ENCODE data around the gene NUCKS1. TPM values are rescaled to one million over a fixed set of nuclear protein-coding genes. Genes with fewer than 3 reads are reported as not detected.
A peak's percentile ranks its signal among the peaks of the same experiment; 100 is the strongest.

NUCKS1 gene
- total RNA-seq, 1 experiment from 2014 or later = 427 TPM

GRCh38 chr1:205735218-205735617 lies 14.8 kb downstream of the NUCKS1 start:
- no peak overlapping the region for H3K23ac ChIP-seq (ENCODE audit: insufficient read length, low read depth, low read length)
- no peaks in the 10 kb centered on the region for H3K9me3 ChIP-seq (ENCODE audit: control insufficient read depth, low read depth, low read length)
- H2BK20ac ChIP-seq (ENCODE audit: low read depth, low read length, poor library complexity, severe bottlenecking) = no peak overlapping the region
- Mint-ChIP-seq H3K36me3 (ENCODE audit: insufficient read depth in 1 of 3, low read depth in 3 of 3) (peaks cover 8 to 43% (median 35%) of the 10 kb centered on the region in 3 experiments; a peak in 6 of 7 replicates), H3K27ac (peak overlapping the region in 1 of 3 experiments; percentile 20; a peak in 1 of 7 replicates), H3K4me3 (no peak overlapping the region), H3K27me3 (ENCODE audit: low read depth) (no peaks in the 10 kb centered on the region), H3K4me1 (peaks cover 0 to 2% of the 10 kb centered on the region in 2 experiments; a peak in 3 of 4 replicates), H3K9me3 (no peaks in the 10 kb centered on the region)
- H3K79me1 ChIP-seq (ENCODE audit: insufficient read depth, low read depth, low read length, poor library complexity, severe bottlenecking) = peaks cover 9% of the 10 kb centered on the region
- no peak overlapping the region for H3K56ac ChIP-seq (ENCODE audit: insufficient read length, low read depth, low read length)
- H2BK120ac ChIP-seq (ENCODE audit: low read depth, low read length, poor library complexity, severe bottlenecking) = no peak overlapping the region
- H3K4me2 ChIP-seq (ENCODE audit: insufficient read depth, insufficient read length, low read length) = no peak overlapping the region
- TF ChIP-seq, protein P1, sequence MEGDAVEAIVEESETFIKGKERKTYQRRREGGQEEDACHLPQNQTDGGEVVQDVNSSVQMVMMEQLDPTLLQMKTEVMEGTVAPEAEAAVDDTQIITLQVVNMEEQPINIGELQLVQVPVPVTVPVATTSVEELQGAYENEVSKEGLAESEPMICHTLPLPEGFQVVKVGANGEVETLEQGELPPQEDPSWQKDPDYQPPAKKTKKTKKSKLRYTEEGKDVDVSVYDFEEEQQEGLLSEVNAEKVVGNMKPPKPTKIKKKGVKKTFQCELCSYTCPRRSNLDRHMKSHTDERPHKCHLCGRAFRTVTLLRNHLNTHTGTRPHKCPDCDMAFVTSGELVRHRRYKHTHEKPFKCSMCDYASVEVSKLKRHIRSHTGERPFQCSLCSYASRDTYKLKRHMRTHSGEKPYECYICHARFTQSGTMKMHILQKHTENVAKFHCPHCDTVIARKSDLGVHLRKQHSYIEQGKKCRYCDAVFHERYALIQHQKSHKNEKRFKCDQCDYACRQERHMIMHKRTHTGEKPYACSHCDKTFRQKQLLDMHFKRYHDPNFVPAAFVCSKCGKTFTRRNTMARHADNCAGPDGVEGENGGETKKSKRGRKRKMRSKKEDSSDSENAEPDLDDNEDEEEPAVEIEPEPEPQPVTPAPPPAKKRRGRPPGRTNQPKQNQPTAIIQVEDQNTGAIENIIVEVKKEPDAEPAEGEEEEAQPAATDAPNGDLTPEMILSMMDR (conservative IDR thresholded peaks at IDR 0.05) = no peak
- no peak overlapping the region for H3T11ph ChIP-seq (ENCODE audit: low read length)
- H2AK5ac ChIP-seq (ENCODE audit: insufficient read length, low read length) = no peak overlapping the region
- no peaks in the 10 kb centered on the region for H3K4me1 ChIP-seq (ENCODE audit: insufficient read depth, low read length)
- no peak overlapping the region for H4K8ac ChIP-seq (replicated peaks; ENCODE audit: insufficient read length, low read depth, low read length)
- H2AFZ ChIP-seq (ENCODE audit: low read length) = no peak overlapping the region
- no peak overlapping the region for H3K18ac ChIP-seq (ENCODE audit: insufficient read length, low read depth, low read length)
- H2BK12ac ChIP-seq (ENCODE audit: insufficient read length, low read depth, low read length) = no peak overlapping the region
- H3K9ac ChIP-seq (ENCODE audit: extremely low read depth, insufficient read length, low read length) = no peak overlapping the region
- H3K27ac ChIP-seq (ENCODE audit: insufficient read length, low read depth, low read length) = no peak overlapping the region
- no peak overlapping the region for H2BK15ac ChIP-seq (ENCODE audit: low read depth, low read length)
- H4K91ac ChIP-seq (ENCODE audit: insufficient read length, low read depth, low read length) = no peak overlapping the region
- no CpG with 5 or more reads among the region's 1 CpG for WGBS (ENCODE audit: extremely low coverage, insufficient read length, low lambda C conversion rate)
- H3K27me3 ChIP-seq (ENCODE audit: insufficient read depth, low read length) = no peaks in the 10 kb centered on the region
- peaks cover 38% of the 10 kb centered on the region; the same call in 1 of the 2 replicates for H3K79me2 ChIP-seq (ENCODE audit: insufficient read depth, low read length)
- H3K14ac ChIP-seq (ENCODE audit: insufficient read depth, low read length) = no peak overlapping the region
- no peaks in the 10 kb centered on the region for H4K20me1 ChIP-seq (ENCODE audit: control insufficient read depth, insufficient read depth, insufficient read length)
- H3K23me2 ChIP-seq (ENCODE audit: insufficient read length, low read depth, low read length, poor library complexity, severe bottlenecking) = no peaks in the 10 kb centered on the region
- no peak for DNase-seq
- H3K4ac ChIP-seq (ENCODE audit: low read depth, low read length) = no peak overlapping the region
- no peak overlapping the region for H2BK5ac ChIP-seq (ENCODE audit: insufficient read length, low read length)
- H4K5ac ChIP-seq (ENCODE audit: insufficient read length, low read depth, low read length) = no peak overlapping the region

All from H9 (cell line).